NCI-H748 (cell line): Measurements from ENCODE around the gene ACOT4.
"Not testable (repeated sequence)": the region's sequence is repeated elsewhere in the genome, so short reads cannot be mapped to it uniquely, and the experiment has no call there.

Experiments used
- DNase-seq: peaks from one replicate; lab custom pipeline; 2025; ENCODE audit not compliant: unreplicated experiment; lab: John Stamatoyannopoulos, UW

ACOT4 gene

DNA sequence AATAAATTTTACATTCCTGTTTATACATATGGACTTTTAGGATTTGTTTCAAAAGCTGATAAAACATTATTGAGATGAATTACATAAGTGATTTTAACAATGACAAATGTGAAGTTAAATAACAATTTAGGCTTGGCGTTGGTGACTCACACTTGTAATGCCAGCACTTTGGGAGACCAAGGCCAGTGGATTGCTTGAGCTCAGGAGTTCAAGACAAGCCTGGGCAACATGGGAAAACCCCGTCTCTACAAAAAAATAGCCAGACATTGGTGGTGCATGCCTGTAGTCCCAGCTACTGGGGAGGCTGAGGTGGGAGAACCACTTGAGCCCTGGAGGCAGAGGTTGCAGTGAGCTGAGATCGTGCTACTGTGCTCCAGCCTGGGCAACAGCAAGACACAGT is 15.3 kb upstream of the ACOT4 start:
- DNase-seq = no peak

DNA sequence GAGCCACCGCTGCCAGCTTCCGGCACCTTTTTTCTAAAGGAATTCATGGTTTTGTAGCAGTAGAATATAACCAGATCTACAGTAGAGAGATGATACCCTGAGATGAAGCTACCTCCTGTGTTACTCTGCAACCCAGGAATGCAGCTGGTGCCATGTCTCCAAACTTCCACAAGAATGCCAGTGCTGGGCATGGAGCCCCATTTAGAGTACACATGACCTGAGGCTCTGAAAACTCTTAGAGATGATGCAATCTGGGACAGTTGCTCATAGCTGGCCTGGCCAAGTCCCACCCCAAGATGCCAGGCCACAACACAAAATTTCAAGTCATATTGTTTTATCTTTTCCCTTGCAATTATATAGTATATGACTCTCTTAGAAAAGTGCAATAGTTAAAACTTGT is 14.5 kb upstream of the ACOT4 start:
- DNase-seq = not testable (repeated sequence)

DNA sequence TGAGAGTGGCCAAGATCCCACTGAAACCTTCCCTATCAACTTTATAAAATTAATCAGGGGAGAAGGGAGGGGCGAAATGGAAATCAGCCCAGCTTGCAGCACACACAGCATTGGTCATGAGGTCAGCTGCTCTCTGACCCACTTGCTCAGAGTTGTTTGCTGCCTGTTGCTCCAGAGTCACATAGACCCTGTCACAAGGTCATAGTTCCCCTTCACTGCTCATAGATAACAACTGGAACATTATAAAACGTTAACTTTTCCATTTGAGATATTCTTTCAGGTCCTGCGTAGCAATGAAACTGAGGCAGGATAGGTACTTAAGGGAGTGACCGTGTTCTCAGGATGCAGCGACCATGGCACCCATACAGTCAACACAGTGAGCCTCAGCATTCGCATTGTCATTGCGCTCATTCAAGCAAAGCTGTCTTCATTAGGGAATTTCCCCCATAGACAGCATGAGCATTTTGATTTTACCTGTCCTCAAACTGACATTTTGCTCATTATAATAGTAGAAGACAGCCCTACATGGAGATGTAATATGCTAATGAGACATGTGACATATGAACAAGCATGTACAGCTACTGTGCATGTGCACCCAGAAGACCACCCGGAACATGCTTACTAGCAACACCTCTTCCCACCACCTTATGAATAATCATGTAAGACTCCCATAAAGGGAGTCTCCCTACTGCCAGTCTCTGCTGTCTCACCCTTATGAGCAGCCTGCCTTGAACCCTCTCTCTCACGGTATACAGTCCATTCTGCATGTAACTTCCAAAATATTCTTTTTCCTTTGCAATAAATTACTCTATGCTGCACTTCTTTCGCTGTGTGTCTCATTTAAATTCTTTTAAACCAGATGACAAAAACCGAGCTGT is 9.3 kb upstream of the ACOT4 start:
- DNase-seq = not testable (repeated sequence)

DNA sequence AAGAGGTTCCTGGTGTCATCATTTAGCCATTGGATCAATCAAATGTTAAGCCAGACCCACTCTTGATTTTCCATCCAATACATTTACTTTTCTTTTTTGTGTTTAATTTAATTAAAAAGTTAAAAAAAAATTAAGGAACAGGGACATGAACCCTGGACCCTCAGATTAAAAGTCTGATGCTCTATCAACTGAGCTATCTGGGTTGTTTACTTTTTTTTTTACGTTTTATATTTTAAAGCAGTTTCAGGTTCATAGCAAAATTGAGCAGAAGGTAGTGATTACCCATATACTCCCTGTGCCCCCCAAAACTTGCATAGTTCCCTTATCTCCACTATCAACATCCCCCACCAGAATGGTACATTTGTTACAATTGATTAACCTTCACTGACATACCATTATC is 3.0 kb upstream of the ACOT4 start:
- no peak for DNase-seq

GRCh38 chr14:73589116-73589515 is 2.6 kb upstream of the ACOT4 start:
- no peak for DNase-seq

DNA sequence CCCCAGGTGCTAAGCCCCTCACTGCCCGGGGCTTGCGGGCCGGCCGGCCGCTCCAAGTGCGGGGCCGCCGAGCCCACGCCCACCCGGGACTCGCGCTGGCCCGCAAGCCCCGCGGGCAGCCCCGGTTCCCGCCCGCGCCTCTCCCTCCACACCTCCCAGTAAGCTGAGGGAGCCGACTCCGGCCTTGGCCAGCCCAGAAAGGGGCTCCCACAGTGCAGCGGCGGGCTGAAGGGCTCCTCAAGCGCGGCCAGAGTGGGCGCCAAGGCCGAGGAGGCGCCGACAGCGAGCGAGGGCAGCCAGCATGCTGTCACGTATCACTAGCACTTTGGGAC is 1.0 kb upstream of the ACOT4 start:
- not testable (repeated sequence) for DNase-seq

GRCh38 chr14:73594491-73594890 is 2.8 kb downstream of the ACOT4 start:
- no peak for DNase-seq

GRCh38 chr14:73599499-73599898 is 7.8 kb downstream of the ACOT4 start:
- DNase-seq = no peak

DNA sequence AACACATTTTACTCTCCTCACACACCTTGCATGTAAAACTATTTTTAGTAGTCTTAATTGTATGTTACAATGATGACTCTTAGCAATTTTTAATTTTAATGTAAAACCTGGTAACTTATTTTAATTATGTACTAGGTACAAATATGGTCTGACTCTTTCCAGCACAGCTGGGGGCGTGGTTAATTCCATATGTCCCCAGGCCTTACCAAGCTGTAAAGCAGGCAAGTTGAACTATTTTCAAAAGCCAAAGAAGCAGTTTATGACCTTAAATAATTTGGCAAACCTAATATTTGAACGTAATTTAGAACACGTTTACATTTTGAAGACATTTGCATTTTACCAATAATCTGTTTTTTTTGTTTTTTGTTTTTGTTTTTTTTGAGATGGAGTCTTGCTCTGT is 11.3 kb downstream of the ACOT4 start:
- no peak for DNase-seq

DNA sequence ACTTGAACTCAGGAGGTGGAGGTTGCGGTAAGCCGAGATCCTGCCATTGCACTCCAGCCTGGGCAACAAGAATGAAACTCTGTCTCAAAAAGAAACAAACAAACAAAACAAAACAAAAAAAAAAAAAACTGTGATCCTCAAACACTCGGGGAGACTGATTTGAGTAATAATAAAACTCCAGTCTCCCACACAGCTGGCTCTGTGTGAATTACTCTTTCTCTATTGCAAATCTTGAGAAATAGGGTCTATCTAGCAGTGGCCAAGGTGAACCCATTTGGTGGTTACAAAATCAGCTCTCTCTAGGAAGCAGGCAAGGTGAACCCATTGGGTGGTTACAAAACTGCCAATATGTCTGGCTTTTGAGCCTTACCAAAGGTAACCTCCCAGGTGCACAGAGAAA is 14.6 kb downstream of the ACOT4 start:
- no peak for DNase-seq

GRCh38 chr14:73607241-73607640 is 15.6 kb downstream of the ACOT4 start:
- no peak for DNase-seq

- DNase-seq = peak; percentile 9
These were observed 19.0 kb downstream of the ACOT4 start for GRCh38 chr14:73610687-73611086.

DNA sequence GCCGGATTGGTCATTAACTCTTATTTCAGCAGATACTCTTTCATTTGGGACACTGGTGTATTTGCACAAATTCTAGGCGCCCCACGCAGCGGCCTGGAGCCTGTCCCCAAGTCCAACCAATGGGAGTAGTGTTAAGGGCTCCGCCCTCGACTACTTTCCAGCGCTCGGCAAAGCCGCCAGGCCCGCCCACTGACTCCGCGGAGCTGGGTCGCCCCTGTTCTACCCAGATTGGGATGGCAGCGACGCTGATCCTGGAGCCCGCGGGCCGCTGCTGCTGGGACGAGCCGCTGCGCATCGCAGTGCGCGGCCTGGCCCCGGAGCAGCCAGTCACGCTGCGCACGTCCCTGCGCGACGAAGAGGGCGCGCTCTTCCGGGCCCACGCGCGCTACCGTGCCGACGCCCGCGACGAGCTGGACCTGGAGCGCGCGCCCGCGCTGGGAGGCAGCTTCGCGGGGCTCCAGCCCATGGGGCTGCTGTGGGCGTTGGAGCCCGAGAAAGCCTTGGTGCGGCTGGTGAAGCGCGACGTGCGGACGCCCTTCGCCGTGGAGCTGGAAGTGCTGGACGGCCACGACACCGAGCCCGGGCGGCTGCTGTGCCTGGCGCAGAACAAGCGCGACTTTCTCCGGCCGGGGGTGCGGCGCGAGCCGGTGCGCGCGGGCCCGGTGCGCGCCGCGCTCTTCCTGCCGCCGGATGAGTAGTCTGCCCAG is 20.8 kb downstream of the ACOT4 start, which contains the start of gene ACOT6:
ACOT6 (plus strand) TSS at position 179 of the 707 bp plus-strand sequence; CDS start at position 234, 55 bp downstream.
- DNase-seq = peak; percentile 82

GRCh38 chr14:73613046-73613383 is 21.3 kb downstream of the ACOT4 start:
- peak; percentile 61 for DNase-seq

- no peak for DNase-seq
These were observed 21.8 kb downstream of the ACOT4 start for GRCh38 chr14:73613419-73613963.

- DNase-seq = no peak
These were observed 25.2 kb downstream of the ACOT4 start for GRCh38 chr14:73616831-73617230.

DNA sequence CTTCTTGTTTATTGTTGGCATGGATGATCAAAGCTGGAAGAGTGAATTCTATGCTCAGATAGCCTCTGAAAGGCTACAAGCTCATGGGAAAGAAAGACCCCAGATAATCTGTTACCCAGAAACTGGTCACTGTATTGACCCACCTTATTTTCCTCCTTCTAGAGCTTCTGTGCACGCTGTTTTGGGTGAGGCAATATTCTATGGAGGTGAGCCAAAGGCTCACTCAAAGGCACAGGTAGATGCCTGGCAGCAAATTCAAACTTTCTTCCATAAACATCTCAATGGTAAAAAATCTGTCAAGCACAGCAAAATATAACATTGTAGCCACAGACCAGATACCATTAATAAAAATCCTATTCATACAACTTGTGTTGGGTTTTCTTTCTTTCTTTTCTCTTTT is 27.9 kb downstream of the ACOT4 start:
- DNase-seq = no peak

- no peak for DNase-seq
These were observed 28.6 kb downstream of the ACOT4 start for GRCh38 chr14:73620268-73620667.

DNA sequence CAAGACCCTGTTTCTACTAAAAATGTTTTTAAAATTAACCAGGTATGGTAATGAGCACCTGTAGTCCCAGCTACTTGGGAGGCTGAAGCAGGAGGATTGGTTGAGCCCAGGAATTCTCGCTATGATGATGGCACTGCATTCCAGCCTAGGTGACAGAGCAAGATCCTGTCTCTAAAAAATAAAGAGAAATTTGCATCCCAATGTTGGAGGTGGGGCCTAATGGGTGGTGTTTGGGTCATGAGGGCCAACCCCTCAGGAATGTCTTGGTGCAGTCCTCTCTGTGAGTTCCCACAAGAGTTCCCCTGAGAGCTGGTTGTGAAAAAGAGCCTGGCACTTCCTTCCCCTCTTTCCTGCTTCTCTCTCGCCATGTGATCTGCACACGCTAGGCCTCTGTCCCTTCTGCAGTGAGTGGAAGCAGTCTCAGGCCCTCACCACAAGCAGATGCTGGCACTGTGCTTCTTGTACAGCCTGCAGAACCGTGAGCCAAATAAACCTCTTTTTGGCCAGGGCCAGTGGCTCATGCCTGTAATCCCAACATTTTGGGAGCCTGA is 31.9 kb downstream of the ACOT4 start:
- no peak for DNase-seq

DNA sequence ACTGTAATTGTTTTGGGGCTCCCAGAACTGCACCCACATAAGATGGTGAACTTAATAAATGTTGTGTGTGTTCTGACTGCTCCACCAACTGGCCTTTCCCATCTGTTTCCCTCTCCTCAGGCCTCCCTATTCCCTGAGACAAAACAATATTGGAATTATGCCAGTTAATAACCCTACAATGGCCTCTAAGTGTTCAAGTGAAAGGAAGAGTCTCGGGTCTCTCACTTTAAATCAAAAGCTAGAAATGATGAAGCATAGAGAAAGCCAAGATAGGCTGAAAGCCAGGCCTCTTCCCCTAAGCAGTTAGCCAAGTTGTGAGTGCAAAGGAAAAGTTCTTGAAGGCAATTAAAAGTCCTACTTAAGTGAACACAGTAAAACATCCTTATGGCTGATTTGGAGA is 34.0 kb downstream of the ACOT4 start:
- DNase-seq = no peak

GRCh38 chr14:73627151-73627558 is 35.5 kb downstream of the ACOT4 start:
- no peak for DNase-seq
